ENCODE measurements around the gene SYAP1.
"Not testable (repeated sequence)": the region's sequence is repeated elsewhere in the genome, so short reads cannot be mapped to it uniquely, and the experiment has no call there.

The SYAP1 gene

GRCh38 chrX:16772460-16772859 lies 53.0 kb downstream of the SYAP1 start:
- no peak for DNase-seq (ENCODE audit: low read depth)
- no peak for TF ChIP-seq CTCF (IDR thresholded peaks at IDR 0.05; ENCODE audit: control insufficient read depth, insufficient read depth, low read depth, low read length, missing control alignments)
- H3K4me3 ChIP-seq (ENCODE audit: control insufficient read depth, low read depth, low read length) = no peak overlapping the region

GRCh38 chrX:16774746-16775145 lies 55.3 kb downstream of the SYAP1 start:
- no peak overlapping the region for H3K4me3 ChIP-seq (ENCODE audit: control insufficient read depth, low read depth, low read length)
- DNase-seq (ENCODE audit: low read depth) = no peak
- TF ChIP-seq CTCF (IDR thresholded peaks at IDR 0.05; ENCODE audit: control insufficient read depth, insufficient read depth, low read depth, low read length, missing control alignments) = no peak

- no peak overlapping the region for H3K4me3 ChIP-seq (ENCODE audit: control insufficient read depth, low read depth, low read length)
- no peak for TF ChIP-seq CTCF (IDR thresholded peaks at IDR 0.05; ENCODE audit: control insufficient read depth, insufficient read depth, low read depth, low read length, missing control alignments)
Measured at GRCh38 chrX:16778545-16778944, 59.1 kb downstream of the SYAP1 start.

GRCh38 chrX:16778993-16779392 lies 59.6 kb downstream of the SYAP1 start:
- TF ChIP-seq CTCF (IDR thresholded peaks at IDR 0.05; ENCODE audit: control insufficient read depth, insufficient read depth, low read depth, low read length, missing control alignments) = no peak

More at GRCh38 chrX:16778545-16778944, 59.1 kb downstream of the SYAP1 start:
- DNase-seq (ENCODE audit: low read depth) = no peak

GRCh38 chrX:16779815-16780214 lies 60.4 kb downstream of the SYAP1 start:
- H3K4me3 ChIP-seq (ENCODE audit: control insufficient read depth, low read depth, low read length); DNase-seq (ENCODE audit: low read depth): not testable (repeated sequence)

More at GRCh38 chrX:16778993-16779392, 59.6 kb downstream of the SYAP1 start:
- no peak overlapping the region for H3K4me3 ChIP-seq (ENCODE audit: control insufficient read depth, low read depth, low read length)
- DNase-seq (ENCODE audit: low read depth) = no peak

- DNase-seq (ENCODE audit: low read depth) = no peak
- no peak overlapping the region for H3K4me3 ChIP-seq (ENCODE audit: control insufficient read depth, low read depth, low read length)
- no peak for TF ChIP-seq CTCF (IDR thresholded peaks at IDR 0.05; ENCODE audit: control insufficient read depth, insufficient read depth, low read depth, low read length, missing control alignments)
Measured at GRCh38 chrX:16783452-16783851, 64.0 kb downstream of the SYAP1 start.

- not testable (repeated sequence) for DNase-seq (ENCODE audit: low read depth); H3K4me3 ChIP-seq (ENCODE audit: control insufficient read depth, low read depth, low read length)
Measured at GRCh38 chrX:16784440-16784839, 65.0 kb downstream of the SYAP1 start.

Data from AG09309 (cell line).